Fibroblast of upper back skin (primary cell): ENCODE results near the gene AOC1.

Experiments used
- DNase-seq: peaks from one replicate; pipeline ENCODE4 v3.0.0-alpha.2; 2013

AOC1 gene

DNA sequence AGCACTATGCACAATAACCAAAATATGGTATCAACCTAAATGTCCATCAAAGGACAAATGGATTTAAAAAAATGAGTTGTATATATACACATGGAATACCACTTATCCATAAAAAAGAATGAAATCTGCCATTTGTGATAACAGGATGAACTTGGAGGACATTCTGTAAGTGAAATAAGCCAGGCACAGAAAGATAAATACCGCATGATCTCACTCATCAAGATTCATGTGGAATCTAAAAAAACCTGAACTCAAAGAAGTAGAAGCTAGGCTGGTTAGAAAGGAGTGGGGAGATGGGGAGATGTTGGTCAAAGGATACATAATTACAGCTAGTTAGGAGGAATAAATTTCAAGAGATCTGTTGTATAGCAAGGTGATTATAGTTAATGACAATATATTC, 17.3 kb upstream of the AOC1 start:
- no peak for DNase-seq

DNA sequence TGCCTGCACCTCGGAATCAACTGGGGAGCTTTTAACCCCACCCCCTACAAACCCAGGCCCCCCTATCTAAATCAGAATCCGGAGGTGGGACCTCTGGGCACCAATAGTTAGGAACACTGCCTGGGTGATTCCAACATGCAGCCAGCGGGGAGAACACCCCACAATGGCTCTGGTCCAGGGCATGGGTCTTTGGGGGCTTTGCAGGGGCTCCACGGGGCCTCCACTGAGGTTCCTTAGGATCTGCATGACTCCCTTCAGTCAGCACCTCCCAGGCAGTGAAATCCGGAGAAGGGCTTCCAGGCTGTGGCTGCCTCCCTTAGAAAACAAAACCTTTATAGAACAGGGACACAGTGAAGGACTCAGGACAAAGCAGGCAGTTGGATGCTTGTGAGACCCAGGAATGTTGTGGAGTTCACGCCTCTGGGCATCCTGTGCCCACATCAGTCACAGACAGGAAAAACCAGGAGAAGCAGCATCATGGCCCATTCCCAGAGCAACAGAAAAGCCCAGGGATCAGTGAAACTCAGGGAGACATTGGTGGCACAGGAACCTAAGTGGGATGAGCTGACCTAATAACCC, 16.5 kb upstream of the AOC1 start:
- DNase-seq, result no peak

DNA sequence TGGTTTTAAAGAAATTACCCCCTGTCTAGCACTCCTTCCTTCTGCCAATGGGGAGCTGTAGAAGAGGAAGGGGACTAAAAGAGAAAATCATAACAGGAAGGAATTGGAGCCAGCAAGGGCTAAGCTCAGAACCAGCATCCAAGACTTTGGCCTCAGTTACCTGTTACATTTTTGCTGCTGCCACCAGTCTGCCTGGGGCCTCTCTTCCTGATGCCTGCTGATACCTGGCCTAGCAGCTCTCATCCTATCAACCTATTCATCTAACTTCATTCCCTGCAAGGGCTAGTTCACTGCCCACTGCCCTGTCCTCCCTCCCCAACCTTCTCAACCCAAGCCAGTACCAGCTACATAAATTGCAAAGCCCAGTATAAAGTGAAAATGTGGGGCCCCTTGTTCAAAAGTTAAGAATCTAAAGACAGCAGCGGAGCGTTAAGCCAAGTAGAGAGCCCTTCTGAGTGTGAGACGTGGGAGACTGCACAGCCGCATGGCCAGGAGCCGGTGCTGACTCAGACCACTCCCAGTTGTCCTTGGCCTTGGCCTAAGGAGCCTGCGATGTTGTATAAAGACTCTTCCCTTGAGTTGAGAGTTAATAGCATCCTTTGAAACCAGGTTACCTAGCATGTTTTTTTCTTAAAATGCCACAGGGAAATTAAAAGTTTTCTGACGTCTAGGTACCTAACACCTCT, 13.2 kb upstream of the AOC1 start:
- no peak for DNase-seq

DNA sequence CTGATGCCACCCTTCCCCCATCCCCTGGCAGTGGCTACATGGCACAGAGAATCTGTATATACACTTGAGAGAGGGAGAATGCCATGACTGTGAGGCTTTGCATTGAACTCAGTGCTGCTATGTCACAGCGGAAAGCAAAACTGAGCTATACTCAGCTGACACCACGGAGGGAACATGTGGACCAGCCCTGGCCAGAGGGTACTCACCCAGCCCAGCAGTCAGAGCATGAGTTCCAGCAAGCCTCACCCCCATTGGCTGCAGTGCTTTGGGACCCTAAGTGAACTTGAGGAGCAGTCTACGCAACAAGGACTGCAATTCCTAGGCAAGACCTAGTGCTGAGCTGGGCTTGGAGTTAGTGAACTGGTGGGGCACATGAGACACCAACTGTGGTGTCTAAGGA, 10.3 kb upstream of the AOC1 start:
- DNase-seq, result no peak

DNA sequence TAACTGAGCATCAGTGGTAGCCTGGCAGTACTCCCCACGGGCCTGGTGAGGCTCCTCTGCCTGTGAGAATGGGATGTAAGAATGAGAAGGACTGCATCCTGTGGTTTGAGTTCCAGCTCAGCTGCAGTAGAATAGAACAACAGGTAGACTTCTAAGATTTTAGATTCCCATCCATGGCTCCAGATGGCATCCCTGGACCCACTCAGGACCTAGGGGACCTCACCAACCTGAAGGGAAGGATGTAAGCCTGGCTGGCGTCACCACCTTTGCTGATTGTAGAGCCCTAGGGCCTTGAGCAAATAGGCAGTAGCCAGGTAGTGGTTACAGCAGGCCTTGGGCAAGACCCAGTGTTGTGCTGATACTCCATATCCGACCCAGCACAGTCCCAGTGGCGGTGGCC, 9.6 kb upstream of the AOC1 start:
- no peak for DNase-seq

DNA sequence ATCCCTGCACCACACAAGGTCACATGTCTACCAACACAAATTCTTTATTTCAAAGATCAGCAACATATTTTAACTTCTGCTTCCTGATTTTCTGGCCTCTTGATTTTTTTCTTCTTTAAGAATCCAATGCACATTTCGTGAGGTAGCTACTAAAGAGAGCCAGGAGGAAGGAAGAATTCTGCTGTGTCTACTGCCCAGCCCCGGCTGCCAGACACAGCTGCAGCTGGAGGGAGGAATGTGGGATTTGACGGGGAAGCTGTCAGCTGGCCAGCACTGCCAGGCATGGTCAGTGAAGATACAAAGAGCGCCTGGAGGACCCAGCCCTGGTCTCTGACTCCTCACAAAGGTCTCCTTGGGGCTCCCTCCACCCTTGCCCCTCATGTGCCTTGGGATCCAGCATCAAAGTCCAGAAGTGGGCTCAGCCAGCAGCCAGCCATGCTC, 6.9 kb upstream of the AOC1 start:
- DNase-seq, result no peak

DNA sequence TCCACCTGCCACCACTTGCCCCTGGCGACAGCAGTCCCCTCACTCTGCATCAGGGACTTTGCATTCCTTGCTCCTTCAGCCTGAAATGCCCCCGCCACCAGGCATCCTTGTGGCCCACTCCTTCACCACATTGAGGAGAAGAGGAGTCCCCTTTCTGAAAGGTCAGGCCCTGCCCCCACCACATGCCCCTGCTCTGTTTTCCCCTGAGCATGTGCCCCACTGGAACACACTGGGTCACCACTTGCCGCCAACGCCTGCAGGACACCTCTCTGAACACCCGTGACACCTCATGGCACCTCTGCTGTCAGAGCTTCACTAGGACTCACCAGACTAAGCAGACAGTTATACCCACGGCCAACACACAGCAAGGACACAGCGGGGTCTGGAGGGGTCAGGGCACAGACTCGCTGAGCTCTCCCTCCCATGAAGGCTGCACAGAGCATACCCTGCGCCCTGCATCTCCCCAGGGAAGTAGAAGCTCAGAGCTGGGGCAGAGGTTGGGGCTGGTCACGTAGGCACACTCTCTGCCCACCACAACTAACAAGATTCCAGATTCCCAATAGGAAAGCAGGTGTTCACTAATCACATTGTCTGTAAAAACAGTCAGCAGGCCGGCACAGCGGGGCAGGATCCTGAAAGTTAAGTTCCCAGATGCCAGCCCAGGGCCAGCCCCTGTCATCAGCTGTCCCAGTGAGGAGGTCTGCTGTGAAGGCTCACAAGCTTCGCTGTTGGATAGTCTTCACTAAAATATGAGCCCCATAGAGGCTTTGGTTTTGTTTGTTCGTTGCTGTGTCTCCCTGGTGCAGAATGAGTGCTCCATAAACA, 5.8 kb upstream of the AOC1 start:
- DNase-seq, result no peak

DNA sequence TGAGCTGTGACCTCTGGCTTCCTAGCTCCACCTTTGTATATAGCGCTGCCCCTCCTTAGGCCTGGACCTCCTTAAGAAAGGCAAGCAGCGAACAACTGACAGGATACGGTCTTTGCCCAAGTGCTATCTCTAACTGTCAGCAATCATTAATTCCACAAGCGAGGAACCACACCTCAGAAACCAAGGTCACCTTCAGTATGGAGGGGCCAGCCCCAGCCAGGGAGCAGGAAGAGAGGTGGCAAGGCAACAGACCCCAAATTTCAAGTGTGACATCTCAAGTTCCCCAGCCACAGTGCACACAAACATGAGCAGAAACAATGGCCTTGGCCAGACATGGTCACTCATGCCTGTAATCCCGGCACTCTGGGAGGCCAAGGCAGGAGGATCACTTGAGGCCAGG, 4.8 kb upstream of the AOC1 start:
- DNase-seq, result no peak

DNA sequence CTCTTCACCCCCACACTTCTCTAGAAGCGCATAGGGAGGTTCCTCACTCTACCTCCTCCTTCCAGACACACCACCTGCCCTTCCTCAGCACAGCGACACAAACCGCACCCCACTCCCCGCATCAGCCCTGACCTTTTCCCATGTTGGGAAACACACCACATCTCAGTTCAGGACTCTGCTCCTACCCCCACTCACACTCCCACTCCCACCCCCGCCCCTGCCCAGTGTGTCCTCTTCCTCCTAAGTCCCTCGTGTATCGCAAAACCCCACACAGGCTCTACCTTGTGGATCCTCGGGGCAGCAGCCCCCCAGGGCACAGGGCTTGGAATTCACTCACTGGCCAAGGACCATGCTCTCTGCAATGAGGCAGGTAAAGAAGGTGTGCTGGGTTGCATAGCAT, 4.2 kb upstream of the AOC1 start:
- no peak for DNase-seq

DNA sequence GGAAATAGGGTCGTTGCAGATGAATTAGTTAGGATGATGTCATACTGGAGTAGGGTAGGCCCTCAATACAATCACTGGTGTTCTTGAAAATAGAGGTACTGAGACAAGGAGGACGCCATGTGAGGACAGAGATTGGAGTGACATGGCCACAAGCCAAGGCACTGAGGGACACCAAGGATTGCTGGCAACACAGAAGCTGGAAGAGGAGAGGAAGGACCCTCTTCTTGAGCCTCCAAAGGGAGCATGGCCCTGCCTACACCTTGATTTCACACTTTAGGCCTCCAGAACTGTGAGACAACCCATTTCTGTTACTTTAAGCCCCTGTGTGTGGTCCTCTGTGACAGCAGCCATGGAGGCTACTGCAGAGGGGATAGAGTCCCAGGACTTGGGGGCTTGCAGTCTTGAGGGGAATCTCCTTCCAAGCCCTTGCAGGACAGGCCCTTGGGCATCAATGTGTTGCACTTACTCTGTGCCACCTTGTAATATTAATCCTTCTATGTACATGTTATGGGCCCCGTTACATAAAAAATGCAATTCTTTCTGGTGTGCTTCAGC, 3.7 kb upstream of the AOC1 start:
- no peak for DNase-seq

DNA sequence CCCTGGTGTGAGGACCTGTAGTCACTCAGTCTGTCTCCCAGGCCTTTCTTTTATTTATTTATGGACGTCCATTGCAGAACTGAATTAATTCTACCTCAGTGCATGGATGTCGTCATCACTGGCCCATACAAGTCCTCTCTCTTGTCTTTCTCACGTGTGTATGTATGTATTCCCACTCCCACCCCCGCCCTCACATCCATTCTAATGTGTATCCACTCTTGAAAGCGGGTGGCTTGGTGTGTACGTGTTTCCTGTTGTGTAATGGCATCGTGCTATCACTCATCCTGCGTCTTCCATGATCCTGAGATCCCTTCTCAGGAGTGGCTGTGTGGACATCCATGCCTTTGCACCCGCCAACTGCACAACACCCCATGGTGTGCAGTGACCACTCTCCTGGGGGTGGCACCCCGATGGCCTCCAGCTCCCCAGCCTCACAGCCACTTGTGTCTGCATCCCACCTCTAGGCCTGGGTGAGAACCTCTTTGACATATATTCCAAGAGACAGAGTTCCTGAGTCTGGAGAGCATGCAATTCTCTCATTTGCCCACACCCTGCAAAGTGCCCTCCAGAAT, 3.0 kb upstream of the AOC1 start:
- no peak for DNase-seq

DNA sequence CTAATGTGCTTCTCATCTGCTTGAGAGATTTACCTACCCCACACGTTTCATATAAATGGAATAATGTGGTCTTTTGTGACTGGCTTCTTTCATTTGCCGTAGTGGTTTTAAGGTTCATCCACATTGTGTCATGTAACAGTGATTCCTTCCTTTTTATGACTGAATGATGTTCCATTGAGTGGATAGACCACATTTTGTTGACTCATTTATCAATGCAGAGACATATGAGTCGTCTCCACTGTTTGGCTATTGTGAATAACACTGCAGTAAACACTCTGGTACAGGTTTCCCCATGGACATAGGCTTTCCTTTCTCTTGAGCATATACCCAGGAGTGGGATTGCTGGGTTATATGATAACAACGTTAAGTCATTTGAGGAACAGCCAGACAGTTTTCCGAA, 2.0 kb upstream of the AOC1 start:
- DNase-seq, result no peak

DNA sequence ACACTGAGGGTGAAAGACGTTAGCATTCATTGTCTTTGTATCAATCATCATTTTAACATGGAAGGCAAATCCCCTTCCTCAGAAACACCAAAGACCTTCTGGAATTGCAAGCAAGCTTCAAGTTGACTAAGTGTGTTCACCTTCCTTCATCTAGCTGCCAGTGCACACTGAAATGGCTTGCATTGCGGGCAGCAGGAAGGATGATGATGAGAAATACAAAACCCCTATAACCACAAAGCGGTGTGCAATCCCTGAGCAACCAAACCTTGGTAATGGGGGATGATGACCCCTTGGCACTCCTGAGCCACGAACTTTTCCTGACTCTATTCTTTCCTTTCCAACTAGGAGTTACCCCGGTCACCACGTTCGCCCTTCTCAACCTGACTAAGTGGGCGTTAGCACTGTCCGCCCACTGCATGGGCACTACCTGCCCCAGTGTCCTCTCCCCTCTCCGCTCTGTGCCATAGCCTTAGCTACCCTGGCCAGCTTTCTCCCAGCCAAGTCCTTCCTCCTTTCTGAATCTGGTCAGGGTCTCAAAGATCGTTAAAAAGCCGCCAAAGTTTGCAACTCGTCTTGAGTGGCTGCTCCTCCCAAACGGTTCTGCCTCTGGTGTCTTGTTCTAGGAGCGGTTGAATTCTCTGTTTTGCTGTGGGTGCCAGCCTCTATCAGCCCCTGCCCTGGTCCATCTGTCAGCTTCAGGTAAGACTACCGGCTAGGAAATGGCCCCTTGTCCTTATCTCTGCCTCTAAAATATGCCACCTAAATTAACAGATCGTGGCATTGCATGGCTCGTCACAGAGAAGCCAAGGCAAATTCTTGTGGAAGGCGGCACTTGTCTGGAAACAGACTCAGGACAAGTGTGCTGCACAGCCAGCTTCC, 586 bp upstream of the AOC1 start:
- DNase-seq, result no peak

DNA sequence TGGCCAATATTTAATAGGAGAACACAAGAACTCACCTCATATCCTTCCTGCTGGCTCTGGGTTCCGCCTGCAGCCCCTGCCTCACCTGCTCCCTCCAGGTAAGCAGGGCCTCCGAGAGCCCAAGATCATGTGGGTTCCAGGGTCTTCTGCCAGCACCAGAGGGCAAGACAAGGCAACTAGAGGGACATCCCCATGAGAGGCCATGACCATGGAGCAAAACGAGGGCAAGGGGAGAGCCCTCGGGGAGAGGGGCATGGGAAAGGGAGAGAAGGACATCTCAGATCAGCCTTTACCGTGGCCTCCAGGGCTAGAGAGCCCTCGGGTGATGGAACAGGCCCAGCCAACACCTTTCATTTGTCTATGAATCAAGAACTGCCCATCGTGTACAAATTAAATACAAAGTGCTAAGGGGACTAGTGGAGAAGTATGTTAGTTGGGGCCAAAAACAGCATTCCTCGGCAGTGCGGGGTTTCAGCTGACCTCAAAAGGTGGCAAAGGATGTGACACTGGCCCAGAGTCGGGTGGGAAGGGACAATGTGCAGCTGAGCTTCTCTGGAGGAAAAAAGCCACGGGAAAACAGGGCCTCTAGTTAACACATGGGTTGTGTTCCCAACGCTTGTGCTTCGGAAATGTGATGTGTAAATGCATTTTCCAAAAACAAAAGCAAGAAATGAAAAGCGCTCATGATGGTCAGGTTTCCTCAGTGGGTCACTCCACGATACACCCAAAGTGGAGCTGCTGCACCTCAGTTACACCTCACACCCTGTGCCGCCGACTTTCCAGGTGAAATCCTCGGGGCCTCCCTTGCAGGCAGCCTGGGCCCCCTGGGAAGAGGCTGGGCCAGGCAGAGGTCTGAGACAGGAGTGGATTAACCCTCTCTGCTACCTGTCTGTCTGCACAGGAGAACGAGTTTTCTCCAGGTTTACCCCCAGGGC, 2.0 kb downstream of the AOC1 start:
- no peak for DNase-seq

DNA sequence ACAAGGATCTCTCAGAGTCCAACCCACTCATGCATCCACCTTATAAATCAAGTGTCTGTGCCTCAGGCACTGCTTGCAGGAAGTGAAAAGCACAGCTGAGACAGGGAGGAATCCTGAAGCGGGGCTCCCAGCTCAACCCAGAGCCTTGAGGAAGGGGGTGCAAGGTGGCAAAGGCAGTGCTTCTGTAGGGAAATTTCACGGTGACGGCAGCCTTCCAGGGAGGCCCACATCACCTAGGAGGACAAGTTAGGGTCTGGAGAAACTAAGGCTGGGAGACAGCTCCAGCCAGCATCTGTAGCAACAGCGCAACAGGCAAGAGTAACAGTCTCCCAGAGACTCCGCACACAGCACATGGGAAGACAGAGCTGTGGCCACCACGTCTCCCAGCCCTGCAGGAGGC, 2.7 kb downstream of the AOC1 start:
- no peak for DNase-seq

DNA sequence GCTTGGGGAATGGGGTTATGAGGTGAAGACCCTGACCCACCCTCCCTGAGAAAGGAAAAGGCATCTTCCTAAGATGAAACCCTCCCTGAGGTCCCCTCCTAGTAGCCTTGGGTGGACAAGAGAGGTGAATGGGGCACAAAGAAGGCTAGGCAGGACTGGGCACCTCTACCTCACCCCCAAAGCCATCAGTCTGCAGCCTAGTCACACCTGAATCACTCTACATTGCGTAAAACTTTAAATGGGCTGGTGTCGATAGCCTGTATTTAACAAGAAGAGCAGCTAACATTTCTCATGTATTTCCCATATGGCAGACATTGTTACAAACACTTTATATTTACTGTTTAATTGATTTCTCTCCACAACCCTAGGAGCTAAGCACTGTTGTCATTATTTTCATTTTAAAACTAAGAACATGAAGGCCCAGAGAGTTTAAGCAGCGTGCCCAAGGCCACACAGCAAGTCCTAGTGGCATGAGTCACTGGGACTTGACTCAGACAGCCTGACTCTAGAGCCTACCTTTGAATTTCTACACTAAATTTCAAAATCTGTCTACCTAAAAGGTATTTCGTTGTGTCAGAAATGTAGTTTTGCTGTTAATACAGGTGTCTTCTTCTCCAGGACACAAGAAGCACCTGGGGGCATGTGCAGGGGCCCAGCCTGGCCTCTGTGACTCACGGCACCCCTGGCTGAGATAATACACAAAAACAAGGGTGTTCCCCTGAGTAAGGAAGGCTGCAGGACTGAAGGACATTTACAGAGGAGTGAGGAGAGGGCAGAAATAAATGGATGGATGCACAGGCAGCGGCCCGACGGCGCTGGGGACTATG, 3.4 kb downstream of the AOC1 start:
- no peak for DNase-seq

DNA sequence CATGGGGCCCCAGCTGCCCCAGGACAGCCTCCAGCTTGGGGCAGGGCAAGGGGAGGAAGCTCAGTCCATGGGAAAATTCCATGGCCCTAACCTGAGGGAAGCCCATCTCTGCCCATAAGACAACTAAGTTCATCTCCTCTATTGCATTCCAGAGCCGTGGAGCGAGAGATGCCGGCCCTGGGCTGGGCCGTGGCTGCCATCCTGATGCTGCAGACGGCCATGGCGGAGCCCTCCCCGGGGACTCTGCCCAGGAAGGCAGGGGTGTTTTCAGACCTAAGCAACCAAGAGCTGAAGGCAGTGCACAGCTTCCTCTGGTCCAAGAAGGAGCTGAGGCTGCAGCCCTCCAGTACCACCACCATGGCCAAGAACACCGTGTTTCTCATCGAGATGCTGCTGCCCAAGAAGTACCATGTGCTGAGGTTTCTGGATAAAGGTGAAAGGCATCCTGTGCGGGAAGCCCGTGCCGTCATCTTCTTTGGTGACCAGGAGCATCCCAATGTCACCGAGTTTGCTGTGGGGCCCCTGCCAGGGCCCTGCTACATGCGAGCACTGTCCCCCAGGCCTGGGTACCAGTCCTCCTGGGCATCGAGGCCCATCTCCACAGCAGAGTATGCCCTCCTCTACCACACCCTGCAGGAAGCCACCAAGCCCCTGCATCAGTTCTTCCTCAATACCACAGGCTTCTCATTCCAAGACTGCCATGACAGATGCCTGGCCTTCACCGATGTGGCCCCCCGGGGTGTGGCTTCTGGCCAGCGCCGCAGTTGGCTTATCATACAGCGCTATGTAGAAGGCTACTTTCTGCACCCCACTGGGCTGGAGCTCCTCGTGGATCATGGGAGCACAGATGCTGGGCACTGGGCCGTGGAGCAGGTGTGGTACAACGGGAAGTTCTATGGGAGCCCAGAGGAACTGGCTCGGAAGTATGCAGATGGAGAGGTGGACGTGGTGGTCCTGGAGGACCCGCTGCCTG, 4.3 kb downstream of the AOC1 start:
- DNase-seq, result no peak

DNA sequence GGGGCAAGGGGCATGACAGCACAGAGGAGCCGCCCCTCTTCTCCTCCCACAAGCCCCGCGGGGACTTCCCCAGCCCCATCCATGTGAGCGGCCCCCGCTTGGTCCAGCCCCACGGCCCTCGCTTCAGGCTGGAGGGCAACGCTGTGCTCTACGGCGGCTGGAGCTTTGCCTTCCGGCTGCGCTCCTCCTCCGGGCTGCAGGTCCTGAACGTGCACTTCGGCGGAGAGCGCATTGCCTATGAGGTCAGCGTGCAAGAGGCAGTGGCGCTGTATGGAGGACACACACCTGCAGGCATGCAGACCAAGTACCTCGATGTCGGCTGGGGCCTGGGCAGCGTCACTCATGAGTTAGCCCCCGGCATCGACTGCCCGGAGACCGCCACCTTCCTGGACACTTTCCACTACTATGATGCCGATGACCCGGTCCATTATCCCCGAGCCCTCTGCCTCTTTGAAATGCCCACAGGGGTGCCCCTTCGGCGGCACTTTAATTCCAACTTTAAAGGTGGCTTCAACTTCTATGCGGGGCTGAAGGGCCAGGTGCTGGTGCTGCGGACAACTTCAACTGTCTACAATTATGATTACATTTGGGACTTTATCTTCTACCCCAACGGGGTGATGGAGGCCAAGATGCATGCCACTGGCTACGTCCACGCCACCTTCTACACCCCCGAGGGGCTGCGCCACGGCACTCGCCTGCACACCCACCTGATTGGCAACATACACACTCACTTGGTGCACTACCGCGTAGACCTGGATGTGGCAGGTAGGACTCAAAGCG, 5.1 kb downstream of the AOC1 start:
- DNase-seq, result no peak
